Kasumi-1 (cell line): Measurements from ENCODE around the gene EPDR1.

Experiments
- DNase-seq, 2 experiments: peaks; one replicate each; lab custom pipeline; 2025; lab: John Stamatoyannopoulos, UW

The EPDR1 gene

GRCh38 chr7:37920305-37920848, at the start of gene EPDR1:
EPDR1 (plus strand) TSS chr7:37920640; CDS start chr7:37920940, 300 bp downstream.
- peak; percentile 94 to 95 for DNase-seq

- DNase-seq = no peak
These were observed 38.4 kb upstream of the EPDR1 start for GRCh38 chr7:37882086-37882485.

GRCh38 chr7:37893359-37893758, 27.1 kb upstream of the EPDR1 start:
- no peak for DNase-seq

- no peak for DNase-seq
These were observed 25.8 kb upstream of the EPDR1 start for GRCh38 chr7:37894671-37895070.

- DNase-seq = no peak
These were observed 20.7 kb upstream of the EPDR1 start for GRCh38 chr7:37899712-37900247.

- DNase-seq = peak; percentile 75 to 84
These were observed 19.1 kb upstream of the EPDR1 start for GRCh38 chr7:37901236-37901827.

GRCh38 chr7:37901890-37902524, 18.4 kb upstream of the EPDR1 start:
- DNase-seq = no peak

GRCh38 chr7:37908221-37908788, 12.1 kb upstream of the EPDR1 start:
- no peak for DNase-seq

- no peak for DNase-seq
These were observed 7.7 kb upstream of the EPDR1 start for GRCh38 chr7:37912756-37913155.

- DNase-seq = peak; percentile 70 to 71
These were observed 5.0 kb upstream of the EPDR1 start for GRCh38 chr7:37915438-37915837.

GRCh38 chr7:37916017-37916672, 4.3 kb upstream of the EPDR1 start:
- peak; percentile 25 to 51 for DNase-seq

- DNase-seq = peak; percentile 78 to 87
These were observed 3.5 kb upstream of the EPDR1 start, which contains the start of gene SFRP4 for GRCh38 chr7:37916673-37917660. SFRP4 (minus strand) TSS chr7:37916817; CDS start chr7:37916537, 280 bp downstream.

- peak; percentile 5 to 39 for DNase-seq
These were observed 1.9 kb upstream of the EPDR1 start for GRCh38 chr7:37918526-37918925.

- DNase-seq = peak; percentile 89 to 90
These were observed 687 bp downstream of the EPDR1 start for GRCh38 chr7:37920849-37921805.

- DNase-seq = peak in 1 of 2 experiments; percentile 12
These were observed 1.4 kb downstream of the EPDR1 start for GRCh38 chr7:37921876-37922275.

- DNase-seq = no peak
These were observed 3.6 kb downstream of the EPDR1 start for GRCh38 chr7:37923996-37924395.

GRCh38 chr7:37924491-37925041, 4.1 kb downstream of the EPDR1 start:
- no peak for DNase-seq

GRCh38 chr7:37925620-37926019, 5.2 kb downstream of the EPDR1 start:
- no peak for DNase-seq

GRCh38 chr7:37927773-37928444, 7.5 kb downstream of the EPDR1 start:
- DNase-seq = no peak
